Adipocyte (in vitro differentiated cells): ENCODE measurements around the gene IPO11.

Experiments
- DNase-seq: peaks from one replicate; pipeline ENCODE4 v3.0.0-alpha.2; 2015; ENCODE audit warnings: low read depth
- H3K27me3 ChIP-seq: replicated peaks from 2 replicates; pipeline ENCODE4 v1.7.0; 2013; ENCODE audit warnings: mild to moderate bottlenecking, low read length, moderate library complexity; ENCODE audit not compliant: control insufficient read depth, insufficient read depth
- H3K36me3 ChIP-seq: 2 replicates; pipeline ENCODE4 v1.7.0; 2013; ENCODE audit warnings: low read length, mild to moderate bottlenecking, moderate library complexity; ENCODE audit not compliant: control insufficient read depth, insufficient read depth, severe bottlenecking
- H3K4me1 ChIP-seq: 2 replicates; pipeline ENCODE4 v1.7.0; 2013; ENCODE audit warnings: mild to moderate bottlenecking, low read length, moderate library complexity; ENCODE audit not compliant: control insufficient read depth, insufficient read depth
- H3K4me3 ChIP-seq: 2 replicates; pipeline ENCODE4 v1.7.0; 2013; ENCODE audit warnings: mild to moderate bottlenecking, low read length, moderate library complexity
- H3K9ac ChIP-seq: 2 replicates; pipeline ENCODE4 v1.7.0; 2013; ENCODE audit warnings: mild to moderate bottlenecking, low read length, moderate library complexity
- H3K9me3 ChIP-seq: 2 replicates; pipeline ENCODE4 v1.7.0; 2013; ENCODE audit warnings: mild to moderate bottlenecking, low read length, moderate library complexity; ENCODE audit not compliant: control insufficient read depth

Gene IPO11

GRCh38 chr5:62395210-62395950, 17.2 kb upstream of the IPO11 start:
- no peak overlapping the region for H3K9ac ChIP-seq
- DNase-seq = peak; percentile 10
- no peaks in the 10 kb centered on the region for H3K27me3 ChIP-seq
- no peak overlapping the region for H3K4me3 ChIP-seq
- H3K4me1 ChIP-seq = no peaks in the 10 kb centered on the region
- H3K9me3 ChIP-seq = no peaks in the 10 kb centered on the region
- peaks cover 89% of the 10 kb centered on the region for H3K36me3 ChIP-seq

- Histone ChIP-seq H3K9ac (peak within 1 kb of the TSS; percentile 96), H3K27me3 (no peaks in the 10 kb centered on the region), H3K4me3 (peak within 1 kb of the TSS; percentile 87)
These were observed 8.9 kb upstream of the IPO11 start, which contains the start of gene DIMT1 for GRCh38 chr5:62403411-62404250. Gene DIMT1, minus strand, starts transcription at chr5:62403905. Its CDS starts 133 bp downstream, at chr5:62403772.

GRCh38 chr5:62413711-62414110, 1.1 kb downstream of the IPO11 start:
- no peaks in the 10 kb centered on the region for H3K9me3 ChIP-seq
- peak overlapping the region; percentile 96 for H3K4me3 ChIP-seq
- H3K27me3 ChIP-seq = no peaks in the 10 kb centered on the region
- H3K9ac ChIP-seq = peak overlapping the region; percentile 90
- H3K36me3 ChIP-seq = no peaks in the 10 kb centered on the region
- DNase-seq = no peak
- H3K4me1 ChIP-seq = peaks cover 14% of the 10 kb centered on the region

More at GRCh38 chr5:62403411-62404250, 8.9 kb upstream of the IPO11 start, which contains the start of gene DIMT1:
- Histone ChIP-seq H3K36me3 (peaks cover 19% of the 10 kb centered on the region), H3K4me1 (peaks cover 16% of the 10 kb centered on the region), H3K9me3 (no peaks in the 10 kb centered on the region)
- DNase-seq = peak; percentile 100

GRCh38 chr5:62418462-62419076, 6.0 kb downstream of the IPO11 start:
- no peak overlapping the region for H3K4me3 ChIP-seq
- H3K9ac ChIP-seq = no peak overlapping the region
- H3K27me3 ChIP-seq = no peaks in the 10 kb centered on the region
- peaks cover 5% of the 10 kb centered on the region for H3K4me1 ChIP-seq
- H3K9me3 ChIP-seq = no peaks in the 10 kb centered on the region
- no peak for DNase-seq
- H3K36me3 ChIP-seq = no peaks in the 10 kb centered on the region

- Histone ChIP-seq H3K9ac (no peak overlapping the region), H3K4me3 (no peak overlapping the region), H3K36me3 (no peaks in the 10 kb centered on the region), H3K4me1 (no peaks in the 10 kb centered on the region), H3K27me3 (no peaks in the 10 kb centered on the region), H3K9me3 (no peaks in the 10 kb centered on the region)
- no peak for DNase-seq
These were observed 7.0 kb downstream of the IPO11 start for GRCh38 chr5:62419609-62420008.

GRCh38 chr5:62421414-62421813, 8.9 kb downstream of the IPO11 start:
- Histone ChIP-seq H3K9me3 (no peaks in the 10 kb centered on the region), H3K27me3 (no peaks in the 10 kb centered on the region), H3K4me3 (no peak overlapping the region), H3K4me1 (no peaks in the 10 kb centered on the region), H3K9ac (no peak overlapping the region), H3K36me3 (no peaks in the 10 kb centered on the region)
- DNase-seq = no peak

GRCh38 chr5:62424763-62425162, 12.2 kb downstream of the IPO11 start:
- Histone ChIP-seq H3K4me3 (no peak overlapping the region), H3K36me3 (no peaks in the 10 kb centered on the region), H3K9ac (no peak overlapping the region), H3K4me1 (peaks cover 3% of the 10 kb centered on the region), H3K9me3 (no peaks in the 10 kb centered on the region), H3K27me3 (no peaks in the 10 kb centered on the region)
- no peak for DNase-seq

GRCh38 chr5:62431735-62432620, 19.4 kb downstream of the IPO11 start:
- no peak for DNase-seq
- H3K9me3 ChIP-seq = no peaks in the 10 kb centered on the region
- no peaks in the 10 kb centered on the region for H3K36me3 ChIP-seq
- H3K4me3 ChIP-seq = peak overlapping the region; percentile 68
- peak overlapping the region; percentile 76 for H3K9ac ChIP-seq
- H3K27me3 ChIP-seq = no peaks in the 10 kb centered on the region
- peaks cover 43% of the 10 kb centered on the region for H3K4me1 ChIP-seq

GRCh38 chr5:62432621-62433064, 20.1 kb downstream of the IPO11 start:
- H3K9me3 ChIP-seq = no peaks in the 10 kb centered on the region
- H3K4me1 ChIP-seq = peaks cover 43% of the 10 kb centered on the region
- H3K4me3 ChIP-seq = peak overlapping the region; percentile 68
- H3K36me3 ChIP-seq = no peaks in the 10 kb centered on the region
- no peaks in the 10 kb centered on the region for H3K27me3 ChIP-seq
- peak overlapping the region; percentile 76 for H3K9ac ChIP-seq
- DNase-seq = no peak

- no peaks in the 10 kb centered on the region for H3K9me3 ChIP-seq
- H3K4me3 ChIP-seq = no peak overlapping the region
- peaks cover 26% of the 10 kb centered on the region for H3K36me3 ChIP-seq
- H3K9ac ChIP-seq = no peak overlapping the region
- H3K27me3 ChIP-seq = no peaks in the 10 kb centered on the region
- H3K4me1 ChIP-seq = no peaks in the 10 kb centered on the region
- no peak for DNase-seq
These were observed 36.0 kb downstream of the IPO11 start for GRCh38 chr5:62448528-62448927.
